Neural progenitor cell (in vitro differentiated cells): ENCODE data around the gene HSD3B7. TPM values are rescaled to one million over a fixed set of nuclear protein-coding genes. Genes with fewer than 3 reads are reported as not detected.

Experiments
- DNase-seq: peaks from one replicate; pipeline ENCODE4 v3.0.0-alpha.2; 2016; ENCODE audit warnings: low spot score
- H2AFZ ChIP-seq: fragments of 200-600 bp; sonication (generic); replicated peaks from 2 replicates; pipeline ENCODE4 v1.6.1; 2016; ENCODE audit warnings: antibody characterized with exemption
- H3F3A ChIP-seq: fragments of 200-600 bp; sonication (generic); 2 replicates; pipeline ENCODE4 v1.6.1; 2016; ENCODE audit warnings: antibody characterized with exemption, low read depth
- H3K27ac ChIP-seq: fragments of 200-600 bp; sonication (generic); 2 replicates; pipeline ENCODE4 v1.5.1; 2016; ENCODE audit warnings: mild to moderate bottlenecking
- H3K27me3 ChIP-seq: fragments of 200-600 bp; sonication (generic); 2 replicates; pipeline ENCODE4 v1.6.1; 2016; ENCODE audit warnings: mild to moderate bottlenecking, moderate library complexity
- H3K36me3 ChIP-seq: fragments of 200-600 bp; sonication (generic); 2 replicates; pipeline ENCODE4 v1.5.1; 2016
- H3K4me1 ChIP-seq: fragments of 200-600 bp; sonication (generic); 2 replicates; pipeline ENCODE4 v1.6.1; 2016; ENCODE audit warnings: mixed run types
- H3K4me2 ChIP-seq: fragments of 200-600 bp; sonication (generic); 2 replicates; pipeline ENCODE4 v1.6.1; 2016
- H3K4me3 ChIP-seq: fragments of 200-600 bp; sonication (generic); 2 replicates; pipeline ENCODE4 v1.5.1; 2016
- H3K79me2 ChIP-seq: fragments of 200-600 bp; sonication (generic); 2 replicates; pipeline ENCODE4 v1.6.1; 2016; ENCODE audit warnings: low read depth
- H3K9ac ChIP-seq: fragments of 200-600 bp; sonication (generic); 2 replicates; pipeline ENCODE4 v1.6.1; 2016
- H3K9me3 ChIP-seq: fragments of 200-600 bp; sonication (generic); 2 replicates; pipeline ENCODE4 v1.5.1; 2016; ENCODE audit warnings: low read depth
- H4K20me1 ChIP-seq: fragments of 200-600 bp; sonication (generic); 2 replicates; pipeline ENCODE4 v1.6.1; 2016; ENCODE audit warnings: low read depth
- H3K27ac Mint-ChIP-seq: 3 replicates; pipeline ENCODE4 v1.8.0; 2021; ENCODE audit warnings: mixed read lengths
- H3K27me3 Mint-ChIP-seq: 2 replicates; pipeline ENCODE4 v1.8.0; 2022; ENCODE audit warnings: low read depth, mild to moderate bottlenecking, inconsistent platforms, moderate library complexity, mixed read lengths; ENCODE audit not compliant: insufficient read depth
- H3K36me3 Mint-ChIP-seq: 3 replicates; pipeline ENCODE4 v1.8.0; 2021; ENCODE audit warnings: mixed read lengths
- H3K4me1 Mint-ChIP-seq: 3 replicates; pipeline ENCODE4 v1.8.0; 2021; ENCODE audit warnings: mixed read lengths
- H3K4me3 Mint-ChIP-seq: 3 replicates; pipeline ENCODE4 v1.8.0; 2021; ENCODE audit warnings: mild to moderate bottlenecking, moderate library complexity, mixed read lengths
- H3K9me3 Mint-ChIP-seq: 3 replicates; pipeline ENCODE4 v1.8.0; 2020; ENCODE audit warnings: mixed read lengths
- CTCF ChIP-seq: fragments of 200-600 bp; sonication (generic); IDR thresholded peaks from 2 replicates; pipeline ENCODE4 v1.5.1; 2017; ENCODE audit warnings: antibody characterized with exemption, mild to moderate bottlenecking
- EZH2 ChIP-seq: fragments of 200-600 bp; sonication (generic); IDR thresholded peaks from 2 replicates; pipeline ENCODE4 v1.6.1; 2017; ENCODE audit warnings: antibody characterized with exemption, mild to moderate bottlenecking, moderate library complexity
- EZH2phosphoT487 ChIP-seq: fragments of 200-600 bp; sonication (generic); IDR thresholded peaks from 2 replicates; pipeline ENCODE4 v1.6.1; 2017; ENCODE audit warnings: antibody characterized with exemption
- total RNA-seq: library from RNA; depleted of rRNA; stranded (reverse); fragments of >200 nt; gene quantifications from 2 replicates; pipeline ENCODE4 v1.2.3, GENCODE V29; 2015; ENCODE audit warnings: low replicate concordance

The HSD3B7 gene
- total RNA-seq, 1 donor from 2014 or later = 1.4 TPM

DNA sequence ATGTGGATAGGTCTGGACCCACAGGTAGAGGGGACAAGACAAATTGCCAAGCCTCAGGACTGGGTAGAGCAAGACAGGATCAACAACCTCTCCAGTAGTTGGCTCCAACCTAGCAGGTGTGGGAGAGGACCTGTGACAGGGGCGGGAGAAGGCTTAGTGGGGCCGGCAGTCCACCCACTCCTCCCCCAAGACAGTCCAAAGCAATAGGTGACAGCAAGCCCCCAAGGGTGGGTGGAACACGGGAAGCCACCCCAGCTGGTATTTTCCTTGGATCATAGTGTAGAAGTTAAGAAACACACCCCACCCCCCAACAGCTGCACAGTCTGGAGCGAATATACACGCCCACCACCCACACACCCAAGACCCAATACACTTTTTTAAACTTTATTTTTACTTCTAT, 44.3 kb downstream of the HSD3B7 start:
- Histone ChIP-seq H3K9ac (no peak overlapping the region), H3K4me1 (peaks cover 6% of the 10 kb centered on the region), H3K79me2 (no peaks in the 10 kb centered on the region), H3K9me3 (no peaks in the 10 kb centered on the region), H3K36me3 (no peaks in the 10 kb centered on the region), H3K4me2 (no peak overlapping the region), H2AFZ (no peak overlapping the region), H3K27me3 (no peaks in the 10 kb centered on the region), H3F3A (peaks cover 13% of the 10 kb centered on the region), H4K20me1 (no peaks in the 10 kb centered on the region), H3K27ac (no peak overlapping the region), H3K4me3 (no peak overlapping the region)
- no peak overlapping the region for H3K4me3 Mint-ChIP-seq
- H3K27ac Mint-ChIP-seq = no peak overlapping the region
- H3K27me3 Mint-ChIP-seq = peaks cover 6% of the 10 kb centered on the region
- H3K4me1 Mint-ChIP-seq = peaks cover 14% of the 10 kb centered on the region
- H3K9me3 Mint-ChIP-seq = no peaks in the 10 kb centered on the region
- DNase-seq = no peak
- H3K36me3 Mint-ChIP-seq = no peaks in the 10 kb centered on the region
- TF ChIP-seq EZH2 = no peak
- no peak for TF ChIP-seq CTCF
- no peak for TF ChIP-seq EZH2phosphoT487

GRCh38 chr16:31031276-31031675, 46.3 kb downstream of the HSD3B7 start:
- TF ChIP-seq EZH2 (no peak), CTCF (no peak), EZH2phosphoT487 (no peak)
- no peaks in the 10 kb centered on the region for H3K79me2 ChIP-seq
- no peak overlapping the region for H3K4me3 Mint-ChIP-seq

GRCh38 chr16:31032736-31033708, 48.0 kb downstream of the HSD3B7 start, which contains the start of gene STX4:
Gene STX4 (plus strand): TSS chr16:31033558. CDS start chr16:31033806, 248 bp downstream.
- DNase-seq = peak; percentile 97
- peaks cover 6% of the 10 kb centered on the region for H3K4me1 ChIP-seq
- no peaks in the 10 kb centered on the region for H4K20me1 ChIP-seq
- peaks cover 14% of the 10 kb centered on the region for H3K4me1 Mint-ChIP-seq
- H3K4me2 ChIP-seq = peak within 1 kb of the TSS; percentile 90
- TF ChIP-seq EZH2 (no peak), EZH2phosphoT487 (no peak), CTCF (no peak)
- no peak within 1 kb of the TSS for H3K9ac ChIP-seq
- H3K4me3 Mint-ChIP-seq = peak within 1 kb of the TSS; percentile 95
- no peaks in the 10 kb centered on the region for H3K79me2 ChIP-seq
- H3F3A ChIP-seq = peaks cover 13% of the 10 kb centered on the region
- H3K4me3 ChIP-seq = peak within 1 kb of the TSS; percentile 91
- H3K27me3 Mint-ChIP-seq = peaks cover 2% of the 10 kb centered on the region
- H3K27ac ChIP-seq = no peak within 1 kb of the TSS
- no peaks in the 10 kb centered on the region for H3K9me3 Mint-ChIP-seq
- H2AFZ ChIP-seq = peak within 1 kb of the TSS; percentile 96
- peak within 1 kb of the TSS; percentile 72 for H3K27ac Mint-ChIP-seq
- no peaks in the 10 kb centered on the region for H3K36me3 Mint-ChIP-seq
- H3K27me3 ChIP-seq = no peaks in the 10 kb centered on the region
- H3K36me3 ChIP-seq = no peaks in the 10 kb centered on the region
- H3K9me3 ChIP-seq = no peaks in the 10 kb centered on the region

More at GRCh38 chr16:31031276-31031675, 46.3 kb downstream of the HSD3B7 start:
- Mint-ChIP-seq H3K36me3 (no peaks in the 10 kb centered on the region), H3K27me3 (peaks cover 2% of the 10 kb centered on the region), H3K4me1 (peaks cover 14% of the 10 kb centered on the region), H3K27ac (no peak overlapping the region), H3K9me3 (no peaks in the 10 kb centered on the region)
- Histone ChIP-seq H4K20me1 (no peaks in the 10 kb centered on the region), H3K4me3 (no peak overlapping the region), H3K27me3 (no peaks in the 10 kb centered on the region), H3K9me3 (no peaks in the 10 kb centered on the region), H3F3A (peaks cover 13% of the 10 kb centered on the region), H3K27ac (no peak overlapping the region), H3K4me1 (peaks cover 6% of the 10 kb centered on the region), H3K4me2 (no peak overlapping the region), H3K9ac (no peak overlapping the region), H2AFZ (no peak overlapping the region), H3K36me3 (no peaks in the 10 kb centered on the region)
- no peak for DNase-seq
